ENCODE data around the gene FBXO45.
"Not testable (repeated sequence)": the region's sequence is repeated elsewhere in the genome, so short reads cannot be mapped to it uniquely, and the experiment has no call there.

FBXO45 gene

DNA sequence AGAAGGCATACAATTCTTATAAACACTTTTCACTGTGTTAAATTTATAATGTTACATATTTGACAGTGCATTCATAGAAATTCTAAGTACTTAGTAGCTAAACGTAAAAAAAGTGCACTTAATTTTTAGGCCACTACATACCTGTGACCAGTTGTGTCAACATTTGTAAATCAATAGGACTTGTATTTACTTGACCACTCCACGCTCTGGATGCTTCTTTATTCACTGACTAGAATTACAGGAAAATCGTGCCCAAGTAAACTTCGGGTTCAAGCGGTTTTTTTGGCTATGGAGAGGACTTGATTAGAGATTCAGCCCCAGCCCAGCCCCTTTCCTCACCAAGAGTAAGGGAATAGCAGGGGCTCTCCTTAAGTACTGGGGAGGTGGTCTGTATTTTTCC, 21.9 kb upstream of the FBXO45 start:
- Histone ChIP-seq H3K9ac (ENCODE audit: low read length) (no peak overlapping the region), H3K36me3 (ENCODE audit: low read length) (no peaks in the 10 kb centered on the region), H3K4me3 (ENCODE audit: insufficient read depth, low read length, poor library complexity, severe bottlenecking) (no peak overlapping the region), H3K4me2 (ENCODE audit: low read depth, low read length, poor library complexity, severe bottlenecking) (no peak overlapping the region), H2AFZ (ENCODE audit: low read depth, low read length, severe bottlenecking) (no peak overlapping the region), H3F3A (ENCODE audit: insufficient read depth) (no peaks in the 10 kb centered on the region), H3K27ac (ENCODE audit: low read depth, low read length) (no peak overlapping the region), H3K9me3 (ENCODE audit: insufficient read depth, low read length) (peaks cover 15% of the 10 kb centered on the region; the same call in 1 of the 2 replicates), H3K79me2 (ENCODE audit: insufficient read depth, low read length) (no peaks in the 10 kb centered on the region), H3K9me2 (replicated peaks; ENCODE audit: insufficient read depth, low read length) (no peaks in the 10 kb centered on the region), H3K27me3 (ENCODE audit: low read length) (no peaks in the 10 kb centered on the region), H4K20me1 (ENCODE audit: low read depth, low read length) (no peaks in the 10 kb centered on the region)
- TF ChIP-seq, protein P1, sequence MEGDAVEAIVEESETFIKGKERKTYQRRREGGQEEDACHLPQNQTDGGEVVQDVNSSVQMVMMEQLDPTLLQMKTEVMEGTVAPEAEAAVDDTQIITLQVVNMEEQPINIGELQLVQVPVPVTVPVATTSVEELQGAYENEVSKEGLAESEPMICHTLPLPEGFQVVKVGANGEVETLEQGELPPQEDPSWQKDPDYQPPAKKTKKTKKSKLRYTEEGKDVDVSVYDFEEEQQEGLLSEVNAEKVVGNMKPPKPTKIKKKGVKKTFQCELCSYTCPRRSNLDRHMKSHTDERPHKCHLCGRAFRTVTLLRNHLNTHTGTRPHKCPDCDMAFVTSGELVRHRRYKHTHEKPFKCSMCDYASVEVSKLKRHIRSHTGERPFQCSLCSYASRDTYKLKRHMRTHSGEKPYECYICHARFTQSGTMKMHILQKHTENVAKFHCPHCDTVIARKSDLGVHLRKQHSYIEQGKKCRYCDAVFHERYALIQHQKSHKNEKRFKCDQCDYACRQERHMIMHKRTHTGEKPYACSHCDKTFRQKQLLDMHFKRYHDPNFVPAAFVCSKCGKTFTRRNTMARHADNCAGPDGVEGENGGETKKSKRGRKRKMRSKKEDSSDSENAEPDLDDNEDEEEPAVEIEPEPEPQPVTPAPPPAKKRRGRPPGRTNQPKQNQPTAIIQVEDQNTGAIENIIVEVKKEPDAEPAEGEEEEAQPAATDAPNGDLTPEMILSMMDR (IDR thresholded peaks at IDR 0.05; ENCODE audit: insufficient read depth, low read length, poor library complexity, severe bottlenecking): no peak
- no peak for TF ChIP-seq EZH2phosphoT487 (conservative IDR thresholded peaks at IDR 0.05; ENCODE audit: low read length)

- no peaks in the 10 kb centered on the region for H3K27me3 ChIP-seq (ENCODE audit: low read length)
- no peak overlapping the region for H3K4me3 ChIP-seq (ENCODE audit: insufficient read depth, low read length, poor library complexity, severe bottlenecking)
- H3K79me2 ChIP-seq (ENCODE audit: insufficient read depth, low read length): no peaks in the 10 kb centered on the region
- H2AFZ ChIP-seq (ENCODE audit: low read depth, low read length, severe bottlenecking): no peak overlapping the region
- H3K9me2 ChIP-seq (replicated peaks; ENCODE audit: insufficient read depth, low read length): no peaks in the 10 kb centered on the region
- no peak overlapping the region for H3K4me2 ChIP-seq (ENCODE audit: low read depth, low read length, poor library complexity, severe bottlenecking)
- H3K36me3 ChIP-seq (ENCODE audit: low read length): no peaks in the 10 kb centered on the region
- no peaks in the 10 kb centered on the region for H4K20me1 ChIP-seq (ENCODE audit: low read depth, low read length)
- no peaks in the 10 kb centered on the region for H3F3A ChIP-seq (ENCODE audit: insufficient read depth)
- H3K9me3 ChIP-seq (ENCODE audit: insufficient read depth, low read length): peaks cover 15% of the 10 kb centered on the region; the same call in 1 of the 2 replicates
- TF ChIP-seq EZH2phosphoT487 (conservative IDR thresholded peaks at IDR 0.05; ENCODE audit: low read length): no peak
- TF ChIP-seq, protein P1 (IDR thresholded peaks at IDR 0.05; ENCODE audit: insufficient read depth, low read length, poor library complexity, severe bottlenecking): no peak
- H3K9ac ChIP-seq (ENCODE audit: low read length): no peak overlapping the region
- H3K27ac ChIP-seq (ENCODE audit: low read depth, low read length): no peak overlapping the region
These were observed 21.4 kb upstream of the FBXO45 start for GRCh38 chr3:196547067-196547466.

DNA sequence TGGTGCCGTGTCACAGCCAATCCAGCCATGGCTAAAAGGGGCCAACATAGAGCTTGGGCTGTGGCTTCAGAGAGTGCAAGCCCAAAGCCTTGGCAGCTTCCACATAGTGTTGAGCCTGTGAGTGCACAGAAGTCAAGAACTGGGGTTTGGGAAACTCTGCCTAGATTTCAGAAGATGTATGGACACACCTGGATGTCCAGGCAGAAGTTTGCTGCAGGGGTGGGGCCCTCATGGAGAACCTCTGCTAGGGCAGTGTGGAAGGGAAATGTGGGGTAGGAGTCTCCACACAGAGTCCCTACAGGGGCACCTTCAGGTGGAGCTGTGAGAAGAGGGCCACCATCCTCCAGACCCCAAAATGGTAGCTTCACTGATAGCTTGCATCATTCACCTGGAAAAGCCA, 19.1 kb upstream of the FBXO45 start:
- H3K9ac ChIP-seq (ENCODE audit: low read length); H3K36me3 ChIP-seq (ENCODE audit: low read length); H3K4me3 ChIP-seq (ENCODE audit: insufficient read depth, low read length, poor library complexity, severe bottlenecking); H4K20me1 ChIP-seq (ENCODE audit: low read depth, low read length); H3K27me3 ChIP-seq (ENCODE audit: low read length); H2AFZ ChIP-seq (ENCODE audit: low read depth, low read length, severe bottlenecking); H3F3A ChIP-seq (ENCODE audit: insufficient read depth); H3K79me2 ChIP-seq (ENCODE audit: insufficient read depth, low read length); H3K4me2 ChIP-seq (ENCODE audit: low read depth, low read length, poor library complexity, severe bottlenecking); H3K27ac ChIP-seq (ENCODE audit: low read depth, low read length); H3K9me2 ChIP-seq (replicated peaks; ENCODE audit: insufficient read depth, low read length): not testable (repeated sequence)
- peaks cover 15% of the 10 kb centered on the region; the same call in 1 of the 2 replicates for H3K9me3 ChIP-seq (ENCODE audit: insufficient read depth, low read length)

- peaks cover 15% of the 10 kb centered on the region; the same call in 1 of the 2 replicates for H3K9me3 ChIP-seq (ENCODE audit: insufficient read depth, low read length)
- H3F3A ChIP-seq (ENCODE audit: insufficient read depth); H2AFZ ChIP-seq (ENCODE audit: low read depth, low read length, severe bottlenecking); H3K79me2 ChIP-seq (ENCODE audit: insufficient read depth, low read length); H3K4me2 ChIP-seq (ENCODE audit: low read depth, low read length, poor library complexity, severe bottlenecking); H3K4me3 ChIP-seq (ENCODE audit: insufficient read depth, low read length, poor library complexity, severe bottlenecking); H3K27me3 ChIP-seq (ENCODE audit: low read length); H3K27ac ChIP-seq (ENCODE audit: low read depth, low read length); H3K36me3 ChIP-seq (ENCODE audit: low read length); H3K9ac ChIP-seq (ENCODE audit: low read length); H3K9me2 ChIP-seq (replicated peaks; ENCODE audit: insufficient read depth, low read length); H4K20me1 ChIP-seq (ENCODE audit: low read depth, low read length): not testable (repeated sequence)
These were observed 18.3 kb upstream of the FBXO45 start for GRCh38 chr3:196550172-196550571.

Measured in SU-DHL-6 (cell line).